Stimulated activated CD8-positive, alpha-beta memory T cell treated with anti-CD3 and anti-CD28 coated beads, Interleukin-7, amount 100 ng/mL, for 48 hours (primary cell): ENCODE measurements around the gene ZBTB8OS.

Experiments used
- DNase-seq, 2 donors: peaks; one replicate each; pipeline ENCODE4 v3.0.0-alpha.2; 2020; ENCODE audit warnings: low read depth in 1 of 2; ENCODE audit errors: extremely low read depth in 1 of 2

ZBTB8OS gene

DNA sequence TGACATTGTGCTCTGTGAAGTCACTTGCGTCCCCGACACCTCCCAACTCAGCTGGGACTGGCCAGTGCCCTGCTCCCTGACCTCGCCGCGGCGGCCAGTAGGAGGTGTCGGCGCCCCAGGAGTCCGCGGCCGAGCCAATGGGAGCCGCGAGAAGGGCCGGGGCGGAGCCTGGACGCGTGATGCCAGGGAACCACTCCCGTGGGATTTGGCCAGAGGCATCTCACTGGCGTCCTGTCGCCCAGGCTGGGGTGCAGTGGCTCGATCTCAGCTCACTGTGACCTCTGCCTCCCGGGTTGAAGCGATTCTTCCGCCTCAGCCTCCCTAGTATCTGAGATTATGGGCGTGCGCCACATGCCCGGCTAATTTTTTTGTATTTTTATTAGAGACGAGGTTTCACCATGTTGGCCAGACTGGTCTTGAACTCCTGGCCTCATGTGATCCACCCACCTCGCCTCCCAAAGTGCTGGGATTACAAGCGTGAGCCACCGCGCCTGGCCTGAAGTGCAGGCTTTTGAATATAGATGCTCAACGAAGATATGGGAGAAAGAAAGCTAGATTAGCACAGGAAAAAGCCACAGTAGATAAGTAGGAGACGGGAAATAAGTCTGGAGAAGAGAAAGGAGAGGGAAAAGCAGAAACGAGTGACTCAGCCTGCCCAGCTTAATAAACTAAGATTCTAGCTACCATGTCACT is 38.0 kb downstream of the ZBTB8OS start:
- peak; percentile 31 to 56 for DNase-seq

DNA sequence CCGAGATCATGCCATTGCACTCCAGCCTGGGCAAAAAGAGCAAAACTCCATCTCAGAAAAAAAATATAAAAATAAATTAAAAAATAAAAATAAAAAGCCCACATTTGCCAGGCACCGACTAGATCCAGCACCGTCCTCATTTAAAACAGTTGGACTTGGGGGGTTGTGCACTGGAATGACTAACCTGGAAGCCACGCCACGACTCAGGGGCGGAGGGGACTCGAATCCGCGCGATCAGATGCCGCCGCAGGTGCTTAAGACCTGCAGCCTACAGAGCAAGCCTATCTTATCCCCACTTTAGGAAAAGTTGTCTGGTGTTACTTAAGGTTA is 38.5 kb downstream of the ZBTB8OS start:
- no peak for DNase-seq

DNA sequence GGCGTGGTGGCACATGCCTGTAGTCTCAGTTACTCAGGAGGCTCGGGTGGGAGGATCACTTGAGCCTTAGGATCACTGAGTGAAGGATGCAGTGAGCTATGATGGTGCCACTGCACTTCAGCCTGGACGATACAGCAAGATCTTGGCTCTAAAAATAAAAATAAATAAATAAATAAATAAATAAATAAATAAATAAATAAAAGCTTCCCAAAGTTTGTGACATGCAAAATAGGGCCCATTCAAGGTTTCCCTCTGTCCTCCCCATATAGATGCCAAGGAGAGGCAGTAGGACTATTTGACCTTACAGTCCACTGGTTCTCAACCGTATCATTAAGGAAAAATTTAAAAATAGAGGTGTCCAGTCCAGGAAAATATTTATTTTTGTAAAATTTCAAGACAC is 41.2 kb downstream of the ZBTB8OS start:
- no peak for DNase-seq

DNA sequence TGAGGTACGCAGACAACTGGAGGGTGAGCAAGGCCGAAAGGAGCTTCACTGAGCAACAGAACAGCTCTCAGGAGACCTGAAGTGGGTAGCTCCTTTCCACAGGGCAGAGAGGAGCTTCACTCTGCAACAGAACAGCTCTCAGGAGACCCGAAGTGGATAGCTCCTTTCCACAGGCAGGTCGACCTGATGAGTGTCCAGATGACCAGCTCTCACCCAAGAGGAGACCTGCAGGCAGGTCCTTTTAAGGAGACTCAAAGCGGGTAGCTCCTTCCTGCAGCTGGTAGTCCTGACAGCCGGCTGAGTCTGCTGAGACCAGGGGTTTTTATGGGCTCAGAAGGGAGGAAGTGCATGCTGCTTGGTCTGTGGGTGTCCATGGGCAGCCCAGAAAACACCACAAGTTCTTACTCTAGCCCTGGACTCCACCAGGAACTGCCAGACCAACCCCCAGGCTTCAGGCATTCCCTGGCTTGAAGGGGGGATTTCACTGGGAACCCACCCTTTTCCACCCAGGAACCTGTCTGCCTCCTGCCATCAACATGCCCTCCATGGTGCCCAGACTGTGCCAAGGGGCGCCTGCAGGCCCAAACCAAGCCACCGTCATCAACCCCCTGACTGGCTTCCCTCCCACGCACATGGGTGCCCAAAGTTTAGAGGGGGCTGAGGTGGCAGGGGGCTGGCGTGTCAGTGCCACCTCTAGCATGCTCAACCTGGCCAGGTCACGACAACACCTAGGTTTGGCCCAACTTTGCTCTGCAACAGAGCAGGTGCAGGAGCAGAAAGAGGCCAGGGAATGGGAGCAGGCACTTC is 43.6 kb downstream of the ZBTB8OS start:
- DNase-seq, result no peak

DNA sequence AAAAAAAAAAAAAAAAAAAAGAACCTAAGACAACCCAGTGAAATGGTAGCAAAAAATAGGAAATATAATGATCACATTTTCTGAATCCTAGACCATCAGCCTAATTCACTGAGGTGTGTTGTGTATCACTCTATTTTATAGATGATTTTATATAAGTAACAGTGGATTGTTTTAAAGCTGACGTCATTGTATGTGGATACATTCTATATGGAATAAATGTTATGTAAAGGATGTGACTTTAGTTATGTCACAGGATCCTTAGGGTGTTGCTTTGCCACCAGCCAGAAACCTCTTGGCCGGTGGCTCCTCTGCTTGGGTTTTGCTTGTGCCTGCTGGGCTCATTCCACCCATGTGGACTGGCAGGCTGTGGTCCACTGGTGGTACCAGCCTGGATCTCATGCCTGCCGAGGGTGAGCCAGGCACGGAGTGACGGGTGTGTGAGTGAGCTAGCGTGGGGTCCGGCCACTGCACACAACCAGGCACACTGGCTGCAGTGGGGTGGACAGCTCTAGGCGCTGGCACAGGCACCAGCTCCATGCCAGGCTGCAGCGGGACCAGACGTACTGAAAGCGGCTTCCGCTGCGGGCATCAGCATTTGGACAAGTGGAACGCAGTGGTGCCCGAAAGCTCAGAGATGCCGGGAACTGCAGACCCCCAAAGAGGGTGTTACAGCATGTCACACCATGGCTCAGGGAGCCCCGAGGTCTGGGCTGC is 44.5 kb downstream of the ZBTB8OS start:
- DNase-seq, result no peak

DNA sequence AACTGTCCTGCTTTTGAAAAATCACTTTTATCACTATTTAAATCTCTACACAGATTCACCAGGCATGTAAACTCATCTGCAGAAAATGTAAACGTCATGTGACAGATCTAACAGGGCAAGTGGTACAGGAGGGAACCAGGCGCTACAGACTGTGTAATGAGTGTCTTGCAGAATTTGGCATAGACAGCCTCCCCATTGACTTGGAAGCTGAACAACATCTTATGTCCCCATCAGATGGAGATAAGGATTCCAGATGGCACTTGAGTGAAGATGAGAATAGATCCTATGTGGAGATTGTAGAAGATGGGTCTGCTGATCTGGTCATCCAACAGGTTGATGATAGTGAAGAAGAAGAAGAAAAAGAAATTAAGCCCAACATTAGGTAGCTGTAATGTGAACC is 50.3 kb downstream of the ZBTB8OS start:
- no peak for DNase-seq

DNA sequence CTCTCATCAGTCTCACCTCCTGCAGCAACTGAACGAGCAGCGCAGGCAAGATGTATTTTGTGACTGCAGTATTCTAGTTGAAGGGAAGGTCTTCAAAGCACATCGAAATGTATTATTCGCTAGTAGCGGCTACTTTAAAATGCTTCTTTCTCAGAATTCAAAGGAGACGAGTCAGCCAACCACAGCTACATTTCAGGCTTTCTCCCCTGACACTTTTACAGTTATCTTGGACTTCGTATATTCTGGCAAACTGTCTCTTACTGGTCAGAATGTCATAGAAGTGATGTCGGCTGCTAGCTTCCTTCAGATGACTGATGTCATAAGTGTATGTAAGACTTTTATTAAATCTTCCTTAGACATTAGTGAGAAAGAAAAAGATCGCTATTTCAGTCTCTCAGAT is 57.4 kb downstream of the ZBTB8OS start:
- DNase-seq, result no peak

DNA sequence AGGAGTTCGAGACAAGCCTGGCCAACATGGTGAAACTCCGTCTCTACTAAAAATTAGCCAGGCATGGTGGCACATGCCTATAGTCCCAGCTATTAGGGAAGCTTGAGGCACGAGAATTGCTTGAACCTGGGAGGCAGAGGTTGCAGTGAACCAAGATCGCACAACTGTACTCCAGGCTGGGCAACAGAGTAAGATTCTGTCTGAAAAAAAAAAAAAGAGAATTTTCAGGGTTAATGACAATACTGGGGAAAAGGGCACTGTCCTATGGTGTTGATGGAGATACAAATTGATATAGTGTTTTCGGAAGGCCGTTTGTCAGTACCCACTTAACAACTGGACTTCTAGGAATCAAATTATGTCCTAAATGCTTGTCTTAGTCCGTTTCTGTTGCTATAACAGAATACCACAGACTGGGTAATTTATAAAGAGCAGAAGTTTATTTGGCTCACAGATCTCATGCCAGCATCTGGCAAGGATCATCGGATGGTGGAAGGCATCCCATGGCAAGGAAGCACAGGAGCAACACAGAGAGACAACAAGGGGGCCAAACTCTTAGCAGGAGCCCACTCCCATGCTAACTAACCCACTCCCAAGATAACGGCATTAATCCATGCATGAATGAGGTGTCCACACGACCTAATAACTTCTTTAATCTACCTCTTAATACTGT is 69.9 kb downstream of the ZBTB8OS start:
- DNase-seq, result no peak
